ENCODE data around the gene GAPDHS. TPM values are rescaled to one million over a fixed set of nuclear protein-coding genes. Genes with fewer than 3 reads are reported as not detected.

The GAPDHS gene
- total RNA-seq, 2 donors from 2014 or later: 13.4 TPM; not detected in 1

- TF ChIP-seq, protein P1, sequence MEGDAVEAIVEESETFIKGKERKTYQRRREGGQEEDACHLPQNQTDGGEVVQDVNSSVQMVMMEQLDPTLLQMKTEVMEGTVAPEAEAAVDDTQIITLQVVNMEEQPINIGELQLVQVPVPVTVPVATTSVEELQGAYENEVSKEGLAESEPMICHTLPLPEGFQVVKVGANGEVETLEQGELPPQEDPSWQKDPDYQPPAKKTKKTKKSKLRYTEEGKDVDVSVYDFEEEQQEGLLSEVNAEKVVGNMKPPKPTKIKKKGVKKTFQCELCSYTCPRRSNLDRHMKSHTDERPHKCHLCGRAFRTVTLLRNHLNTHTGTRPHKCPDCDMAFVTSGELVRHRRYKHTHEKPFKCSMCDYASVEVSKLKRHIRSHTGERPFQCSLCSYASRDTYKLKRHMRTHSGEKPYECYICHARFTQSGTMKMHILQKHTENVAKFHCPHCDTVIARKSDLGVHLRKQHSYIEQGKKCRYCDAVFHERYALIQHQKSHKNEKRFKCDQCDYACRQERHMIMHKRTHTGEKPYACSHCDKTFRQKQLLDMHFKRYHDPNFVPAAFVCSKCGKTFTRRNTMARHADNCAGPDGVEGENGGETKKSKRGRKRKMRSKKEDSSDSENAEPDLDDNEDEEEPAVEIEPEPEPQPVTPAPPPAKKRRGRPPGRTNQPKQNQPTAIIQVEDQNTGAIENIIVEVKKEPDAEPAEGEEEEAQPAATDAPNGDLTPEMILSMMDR (IDR thresholded peaks at IDR 0.05): no peak
- DNase-seq (ENCODE audit: low spot score): no peak
- Histone ChIP-seq H3K9me3 (no peaks in the 10 kb centered on the region), H3K27ac (no peak overlapping the region), H3K4me3 (no peak overlapping the region), H3K4me1 (replicated peaks) (no peaks in the 10 kb centered on the region), H3K36me3 (no peaks in the 10 kb centered on the region), H3K27me3 (replicated peaks; ENCODE audit: insufficient read depth) (peaks cover 4% of the 10 kb centered on the region)
- 86% methylated on average over 7 of the region's 7 CpGs for WGBS
- intact Hi-C loops (cut with DNase I): no loop called here
Observed at GRCh38 chr19:35511337-35511736, 21.9 kb upstream of the GAPDHS start.

DNA sequence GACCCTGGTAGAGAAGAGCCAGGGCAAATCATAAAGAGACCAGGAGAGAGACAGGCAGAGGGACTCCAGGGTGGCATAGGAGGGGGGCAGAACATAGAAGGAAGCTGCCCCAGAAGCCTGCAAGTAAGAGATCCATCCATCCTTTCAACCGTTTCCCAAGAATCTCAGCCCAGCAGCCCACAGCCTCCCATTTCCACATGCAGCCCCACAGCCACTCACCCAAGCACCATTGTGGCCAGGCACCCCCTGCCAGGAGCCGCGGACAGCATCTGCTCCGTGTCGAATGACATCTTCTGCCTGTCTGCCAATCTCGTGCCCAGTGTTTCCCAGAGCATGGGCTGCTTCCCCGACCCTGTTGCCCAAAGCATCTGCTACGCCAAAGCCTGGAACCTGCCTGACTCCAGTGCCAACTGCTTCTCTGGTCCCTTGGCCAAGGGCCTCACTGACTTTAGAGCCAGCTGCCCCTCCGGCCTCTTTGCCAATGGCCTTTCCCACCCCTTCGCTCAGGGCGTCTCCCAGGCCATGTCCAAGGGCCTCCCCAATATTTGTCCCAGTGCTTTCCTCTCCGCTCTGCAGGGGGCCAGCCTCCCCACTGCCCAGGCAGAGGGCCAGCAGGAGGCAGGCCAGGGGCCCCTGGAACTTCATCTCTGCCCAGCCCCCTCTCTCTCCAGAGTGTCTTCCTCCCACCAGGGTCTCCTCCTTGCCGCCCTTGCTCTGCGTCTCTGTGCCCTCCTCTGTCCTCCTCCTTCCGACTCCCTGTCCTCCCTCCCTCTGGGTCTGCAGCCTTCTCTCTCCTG, 20.2 kb upstream of the GAPDHS start:
- no peak overlapping the region for H3K4me3 ChIP-seq
- no peak for DNase-seq (ENCODE audit: low spot score)
- H3K9me3 ChIP-seq: no peaks in the 10 kb centered on the region
- no peaks in the 10 kb centered on the region for H3K36me3 ChIP-seq
- H3K27ac ChIP-seq: no peak overlapping the region
- peaks cover 4% of the 10 kb centered on the region for H3K27me3 ChIP-seq (replicated peaks; ENCODE audit: insufficient read depth)
- WGBS: 81% methylated on average over 15 of the region's 15 CpGs
- intact Hi-C loops (cut with DNase I): no loop called here
- TF ChIP-seq POLR2AphosphoS5 (IDR thresholded peaks at IDR 0.05) (no peak), POLR2A (IDR thresholded peaks at IDR 0.05) (no peak)
- TF ChIP-seq, protein P1 (IDR thresholded peaks at IDR 0.05): no peak
- H3K4me1 ChIP-seq (replicated peaks): no peaks in the 10 kb centered on the region

DNA sequence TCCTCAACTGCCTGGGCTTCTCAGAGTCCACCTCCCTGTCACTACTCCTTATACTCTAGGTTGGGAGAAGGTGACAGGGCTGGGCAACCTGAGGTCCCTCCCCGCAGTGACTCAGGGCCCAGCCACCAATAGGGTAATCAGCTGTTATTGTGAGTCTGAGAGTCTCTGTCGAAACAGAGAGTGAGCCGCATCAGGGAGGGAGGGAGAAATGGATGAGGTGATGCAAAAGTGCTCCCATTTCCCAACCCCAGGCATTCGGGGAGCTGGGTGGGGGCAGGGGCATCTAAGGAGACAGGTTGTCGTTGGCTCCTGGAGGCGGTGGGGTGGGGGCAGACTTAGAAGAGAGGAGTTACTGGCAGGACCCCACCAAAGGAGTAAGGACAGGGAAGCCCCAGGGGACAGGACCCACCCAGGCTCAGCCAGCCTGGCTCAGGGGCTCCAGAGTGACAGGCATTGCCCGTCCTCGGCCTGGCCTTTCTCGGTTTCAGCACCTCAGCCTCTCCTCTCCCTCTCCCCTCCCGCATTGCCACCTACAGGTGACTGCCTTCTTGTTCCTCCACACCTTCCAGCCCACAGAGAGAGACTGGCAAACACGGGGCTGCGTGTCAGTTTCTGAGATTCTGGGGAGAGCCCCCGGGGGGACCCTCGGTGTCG, 19.5 kb upstream of the GAPDHS start, which contains the start of gene DMKN:
DMKN (minus strand) TSS at position 22 of the 654 bp plus-strand sequence. CDS start 174 bp downstream, outside the sequence.
- Histone ChIP-seq H3K9me3 (no peaks in the 10 kb centered on the region), H3K4me3 (no peak within 1 kb of the TSS), H3K27me3 (replicated peaks; ENCODE audit: insufficient read depth) (peaks cover 4% of the 10 kb centered on the region), H3K27ac (no peak within 1 kb of the TSS), H3K36me3 (no peaks in the 10 kb centered on the region), H3K4me1 (replicated peaks) (no peaks in the 10 kb centered on the region)
- intact Hi-C loops (cut with DNase I): no loop called here
- TF ChIP-seq, protein P1 (IDR thresholded peaks at IDR 0.05): no peak
- TF ChIP-seq POLR2A (IDR thresholded peaks at IDR 0.05): no peak
- no peak for TF ChIP-seq POLR2AphosphoS5 (IDR thresholded peaks at IDR 0.05)
- DNase-seq (ENCODE audit: low spot score): no peak
- WGBS: 22% methylated on average over 15 of the region's 15 CpGs

- TF ChIP-seq, protein P1 (IDR thresholded peaks at IDR 0.05): no peak
- no peak for TF ChIP-seq POLR2AphosphoS5 (IDR thresholded peaks at IDR 0.05)
- TF ChIP-seq POLR2A (IDR thresholded peaks at IDR 0.05): no peak
- Histone ChIP-seq H3K4me1 (replicated peaks) (no peaks in the 10 kb centered on the region), H3K27ac (no peak overlapping the region), H3K4me3 (no peak overlapping the region), H3K27me3 (replicated peaks; ENCODE audit: insufficient read depth) (peaks cover 4% of the 10 kb centered on the region), H3K36me3 (no peaks in the 10 kb centered on the region), H3K9me3 (no peaks in the 10 kb centered on the region)
- 27% methylated on average over 20 of the region's 20 CpGs for WGBS
- intact Hi-C loops (cut with DNase I): no loop called here
- no peak for DNase-seq (ENCODE audit: low spot score)
Observed at GRCh38 chr19:35514282-35514809, 18.9 kb upstream of the GAPDHS start.
